ENCODE results near the gene PARM1.

- no peak for TF ChIP-seq CTCF (IDR thresholded peaks at IDR 0.05; ENCODE audit: poor library complexity)
- no peak for TF ChIP-seq EZH2phosphoT487 (IDR thresholded peaks at IDR 0.05; ENCODE audit: low read depth, severe bottlenecking, unreplicated experiment)
Measured at GRCh38 chr4:74999714-75000309, 66.9 kb downstream of the PARM1 start.

Data from hepatocyte (in vitro differentiated cells).